HEK293T (cell line): ENCODE results near the gene LRRC8C.

Experiments used
- CTCF ChIA-PET: fragments of 350-600 bp; formaldehyde crosslinking; extraction: SDS; loops from one replicate; lab custom pipeline; 2021; ENCODE audit warnings: antibody characterized with exemption, inconsistent platforms; lab: Yijun Ruan, JAX
- POLR2A ChIA-PET: fragments of 350-600 bp; formaldehyde crosslinking; extraction: SDS; loops from one replicate; lab custom pipeline; 2020; ENCODE audit warnings: antibody characterized with exemption, inconsistent platforms; lab: Yijun Ruan, JAX
- DNase-seq: peaks from one replicate; pipeline ENCODE4 v3.0.0; 2012; ENCODE audit warnings: mixed read lengths; ENCODE audit errors: extremely low spot score
- ARNT ChIP-seq: fragments of 450-650 bp; IDR thresholded peaks from 2 replicates; pipeline ENCODE4 v1.6.1; 2017; ENCODE audit warnings: mild to moderate bottlenecking
- BHLHE40 ChIP-seq: fragments of 450-650 bp; IDR thresholded peaks from 2 replicates; pipeline ENCODE4 v1.6.1; 2016; ENCODE audit warnings: mild to moderate bottlenecking, moderate library complexity, borderline replicate concordance
- CTBP1 ChIP-seq: fragments of 450-650 bp; IDR thresholded peaks from 2 replicates; pipeline ENCODE4 v1.6.1; 2016; ENCODE audit warnings: borderline replicate concordance
- ELF4 ChIP-seq: fragments of 450-650 bp; IDR thresholded peaks from 2 replicates; pipeline ENCODE4 v1.6.1; 2017; ENCODE audit warnings: antibody characterized with exemption
- FOXA1 ChIP-seq: fragments of 450-650 bp; IDR thresholded peaks from 2 replicates; pipeline ENCODE4 v1.6.1; 2016; ENCODE audit warnings: mild to moderate bottlenecking
- FOXK2 ChIP-seq: fragments of 450-650 bp; IDR thresholded peaks from 2 replicates; pipeline ENCODE4 v1.6.1; 2016; ENCODE audit warnings: mild to moderate bottlenecking
- FOXM1 ChIP-seq: fragments of 450-650 bp; IDR thresholded peaks from 2 replicates; pipeline ENCODE4 v1.6.1; 2017; ENCODE audit warnings: mild to moderate bottlenecking, borderline replicate concordance
- HDGF ChIP-seq: fragments of 450-650 bp; IDR thresholded peaks from 2 replicates; pipeline ENCODE4 v1.6.1; 2017; ENCODE audit warnings: antibody characterized with exemption, borderline replicate concordance
- L3MBTL2 ChIP-seq: fragments of 450-650 bp; conservative IDR thresholded peaks from 2 replicates; pipeline ENCODE4 v1.6.1; 2016; ENCODE audit warnings: mild to moderate bottlenecking
- LEF1 ChIP-seq: fragments of 450-650 bp; IDR thresholded peaks from 2 replicates; pipeline ENCODE4 v1.6.1; 2017; ENCODE audit warnings: mild to moderate bottlenecking, borderline replicate concordance
- NFRKB ChIP-seq: fragments of 450-650 bp; IDR thresholded peaks from 2 replicates; pipeline ENCODE4 v1.6.1; 2016; ENCODE audit warnings: mild to moderate bottlenecking, moderate library complexity
- PKNOX1 ChIP-seq: fragments of 450-650 bp; IDR thresholded peaks from 2 replicates; pipeline ENCODE4 v1.6.1; 2016
- SP1 ChIP-seq: fragments of 450-650 bp; IDR thresholded peaks from 2 replicates; pipeline ENCODE4 v1.6.1; 2017
- SUZ12 ChIP-seq: fragments of 450-650 bp; IDR thresholded peaks from 2 replicates; pipeline ENCODE4 v1.6.1; 2016; ENCODE audit warnings: mild to moderate bottlenecking
- TARDBP ChIP-seq: fragments of 450-650 bp; IDR thresholded peaks from 2 replicates; pipeline ENCODE4 v1.6.1; 2016
- ZNF384 ChIP-seq: fragments of 450-650 bp; IDR thresholded peaks from 2 replicates; pipeline ENCODE4 v1.6.1; 2016

Gene LRRC8C

DNA sequence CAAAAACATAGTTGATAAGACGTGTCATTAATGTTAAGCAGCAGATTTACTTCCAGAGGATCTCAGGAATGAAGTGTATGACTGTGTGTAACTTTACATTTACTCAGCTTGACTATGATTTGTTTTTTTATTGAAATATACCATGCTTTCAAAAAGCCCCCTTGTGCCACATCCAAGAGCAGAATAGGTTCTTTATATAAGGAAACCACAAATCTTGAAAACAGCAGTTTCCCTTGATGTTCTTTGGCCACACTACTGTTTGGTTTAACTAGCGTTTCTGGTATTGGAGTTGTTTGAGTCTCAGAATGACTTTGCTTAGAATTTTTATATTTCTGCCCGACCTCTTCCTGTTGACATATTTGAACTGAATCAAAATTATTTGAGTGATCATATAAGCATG lies 25.0 kb downstream of the LRRC8C start:
- ChIA-PET CTCF (no interaction called here), POLR2A (no interaction called here)
- no peak for TF ChIP-seq BHLHE40
- no peak for TF ChIP-seq FOXM1
- no peak for TF ChIP-seq FOXA1
- no peak for TF ChIP-seq L3MBTL2
- TF ChIP-seq FOXK2: no peak
- no peak for TF ChIP-seq LEF1
- no peak for TF ChIP-seq HDGF
- no peak for TF ChIP-seq SP1
- TF ChIP-seq SUZ12: no peak
- no peak for TF ChIP-seq TARDBP
- TF ChIP-seq NFRKB: no peak
- TF ChIP-seq ZNF384: no peak
- no peak for TF ChIP-seq ELF4
- TF ChIP-seq ARNT: no peak
- no peak for TF ChIP-seq PKNOX1
- TF ChIP-seq CTBP1: no peak
- DNase-seq: no peak

DNA sequence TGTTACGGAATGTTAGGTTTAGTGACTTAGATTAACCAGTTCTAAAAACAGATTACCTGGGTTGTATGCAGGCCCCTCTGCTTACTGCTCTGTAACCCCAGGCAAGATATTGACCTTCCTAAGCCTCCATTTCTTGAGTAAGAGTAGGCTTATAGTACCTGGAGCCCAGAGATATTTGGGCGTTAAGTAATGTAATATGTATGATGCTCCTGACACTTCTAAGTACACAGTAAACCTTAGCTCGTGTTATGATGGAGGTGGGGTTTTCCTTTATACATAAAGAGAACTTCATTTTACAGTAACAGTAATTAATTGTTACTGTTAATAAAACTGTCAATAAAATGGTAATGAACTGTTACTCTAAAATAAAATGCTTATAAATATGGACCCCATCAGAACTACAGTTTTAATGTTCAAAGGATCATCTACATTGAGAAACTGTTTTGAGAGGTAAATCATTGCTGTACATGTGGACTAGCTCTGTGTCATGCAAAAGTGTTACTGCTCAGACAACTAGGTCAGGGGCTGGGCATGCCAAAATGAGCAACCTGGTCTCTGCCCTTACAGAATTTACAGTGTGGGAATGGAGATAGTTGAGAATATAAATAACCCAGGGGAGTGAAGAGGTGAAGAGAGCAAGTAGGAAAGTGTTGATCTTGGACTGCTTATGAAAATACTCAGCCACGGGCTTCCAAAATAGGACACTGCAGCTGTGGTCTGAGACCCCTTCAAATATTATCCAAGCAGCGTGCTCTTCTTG lies 26.6 kb downstream of the LRRC8C start:
- DNase-seq: no peak
- ChIA-PET POLR2A (no interaction called here), CTCF (no interaction called here)
- TF ChIP-seq FOXM1 (no peak), FOXA1 (no peak), ARNT (no peak), HDGF (no peak), NFRKB (no peak), ZNF384 (no peak), PKNOX1 (no peak), TARDBP (no peak), SUZ12 (no peak), ELF4 (no peak), SP1 (no peak), L3MBTL2 (no peak), FOXK2 (no peak), BHLHE40 (no peak), CTBP1 (no peak), LEF1 (no peak)

DNA sequence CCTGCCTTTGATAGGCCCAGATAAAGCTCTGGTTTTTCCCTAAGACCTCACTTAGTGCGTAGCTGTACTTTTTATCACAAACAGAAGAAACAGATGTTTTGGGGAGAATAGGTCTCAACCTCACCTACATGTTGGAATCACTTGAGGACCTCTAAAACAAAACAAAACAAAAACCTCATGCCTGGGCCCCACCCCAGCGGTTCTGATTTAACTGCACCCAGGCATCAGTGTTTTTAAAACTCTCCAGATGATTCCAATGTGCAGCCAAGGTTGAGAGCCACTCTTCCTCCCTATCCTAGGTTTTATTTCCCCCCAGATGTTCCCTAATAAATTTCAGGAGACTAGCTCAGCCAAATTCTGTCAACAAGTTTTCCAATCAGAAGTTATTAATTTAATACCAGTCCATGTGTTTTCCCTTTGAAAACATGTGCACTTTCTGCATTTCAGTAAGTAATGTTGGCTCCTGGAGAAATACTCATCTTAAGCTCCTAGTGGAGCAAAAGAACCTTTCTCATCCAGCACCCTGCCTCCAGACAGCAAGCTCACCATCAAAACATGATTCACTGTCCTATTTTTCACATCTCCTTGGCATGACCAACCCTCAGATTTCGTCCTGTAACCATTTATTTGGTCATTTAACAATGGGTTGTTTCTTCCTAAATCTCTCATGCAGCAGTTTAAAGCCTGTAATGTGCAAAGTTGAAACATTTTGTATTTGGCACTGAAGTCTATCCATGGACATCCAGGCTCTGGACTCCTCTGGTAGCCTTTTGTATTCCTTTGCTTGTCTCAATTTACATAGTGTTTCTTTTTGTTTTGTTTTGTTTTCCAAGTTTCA lies 27.5 kb downstream of the LRRC8C start:
- TF ChIP-seq ELF4: no peak
- no peak for TF ChIP-seq SP1
- no peak for TF ChIP-seq FOXK2
- TF ChIP-seq L3MBTL2: no peak
- no peak for TF ChIP-seq LEF1
- TF ChIP-seq CTBP1: no peak
- TF ChIP-seq PKNOX1: no peak
- no peak for TF ChIP-seq FOXM1
- TF ChIP-seq SUZ12: no peak
- TF ChIP-seq HDGF: no peak
- no peak for TF ChIP-seq ZNF384
- DNase-seq: no peak
- CTCF ChIA-PET: interaction anchor here (1.5 kb wide), 1 partner anchor 102 kb away, joined by 3 read pairs; no protein-coding TSS in a partner anchor
- POLR2A ChIA-PET: no interaction called here

- ChIA-PET POLR2A (no interaction called here), CTCF (no interaction called here)
- no peak for DNase-seq
- TF ChIP-seq PKNOX1 (no peak), ZNF384 (no peak), FOXA1 (no peak), CTBP1 (no peak), SUZ12 (no peak), TARDBP (no peak), FOXM1 (no peak), L3MBTL2 (no peak), ARNT (no peak), FOXK2 (no peak), BHLHE40 (no peak), LEF1 (no peak)
Observed at GRCh38 chr1:89665941-89666340, 33.0 kb downstream of the LRRC8C start.

- ChIA-PET CTCF (no interaction called here), POLR2A (no interaction called here)
- TF ChIP-seq LEF1: no peak
- no peak for TF ChIP-seq ZNF384
- TF ChIP-seq SUZ12: no peak
- no peak for TF ChIP-seq NFRKB
- TF ChIP-seq SP1: no peak
- no peak for TF ChIP-seq FOXK2
- no peak for DNase-seq
Observed at GRCh38 chr1:89666640-89667039, 33.7 kb downstream of the LRRC8C start.
